Testis (tissue), 3 donors: ENCODE data around the gene PEX11B. TPM values are rescaled to one million over a fixed set of nuclear protein-coding genes. Genes with fewer than 3 reads are reported as not detected.
A peak's percentile ranks its signal among the peaks of the same experiment; 100 is the strongest.

Experiments used
- DNase-seq: peaks from one replicate; pipeline ENCODE4 v3.0.0-alpha.2; 2019
- H3K27ac ChIP-seq, 2 donors: fragments of 200-600 bp; sonication (generic); one replicate each; pipeline ENCODE4 v1.5.1; 2019
- H3K27me3 ChIP-seq: fragments of 200-600 bp; sonication (generic); one replicate; pipeline ENCODE4 v1.5.1; 2019
- H3K36me3 ChIP-seq: fragments of 200-600 bp; sonication (generic); one replicate; pipeline ENCODE4 v1.5.1; 2017; ENCODE audit warnings: low read depth; ENCODE audit errors: missing control alignments
- H3K4me1 ChIP-seq: fragments of 200-600 bp; sonication (generic); one replicate; pipeline ENCODE4 v1.5.1; 2019
- H3K4me3 ChIP-seq, 2 donors: fragments of 200-600 bp; sonication (generic); one replicate each; pipeline ENCODE4 v1.5.1; 2017 to 2019
- H3K9me3 ChIP-seq: fragments of 200-600 bp; sonication (generic); one replicate; pipeline ENCODE4 v1.5.1; 2017
- POLR2A ChIP-seq: fragments of 450-650 bp; IDR thresholded peaks from one replicate; pipeline ENCODE4 v1.6.1; 2017; ENCODE audit warnings: antibody characterized with exemption, mild to moderate bottlenecking, moderate library complexity
- WGBS, 2 donors: methylation state at CpG; one replicate each; pipeline ENCODE4 v1.1.5; 2018; 5-methylcytosine and 5-hydroxymethylcytosine counted together
- intact Hi-C: fragments of 100-400 bp; cut with DNase I; formaldehyde crosslinking; loops from one replicate; pipeline ENCODE4 v1.15.1; 2023; ENCODE audit warnings: low total_unique reads
- polyA plus RNA-seq: library from polyadenylated mRNA; stranded (reverse); fragments of 350-450 nt; fragmentation: Illumina TruSeq; extraction: RNeasy Lipid Tissue Mini Kit (QIAGEN cat#74804); gene quantifications from one replicate; pipeline ENCODE4 v1.2.3, GENCODE V29; 2014; ENCODE audit warnings: low read depth, low replicate concordance; ENCODE audit not compliant: insufficient read depth
- total RNA-seq, 2 donors: library from RNA; depleted of rRNA; stranded (reverse); fragments of >200 nt; gene quantifications; one replicate each; pipeline ENCODE4 v1.2.3, GENCODE V29; 2016
- TF ChIP-seq, protein P1 (sequence below), 3 experiments: fragments of 450-650 bp in 2 of 3; fragments of 200-600 bp in 1 of 3; sonication (generic) in 1 of 3; IDR thresholded peaks; one replicate each; pipeline ENCODE4 v1.5.1; 2016 to 2019; ENCODE audit warnings: antibody characterized with exemption in 3 of 3, mild to moderate bottlenecking in 2 of 3, moderate library complexity in 1 of 3

PEX11B gene
- total and polyA plus RNA-seq, 3 donors from 2014 or later, result 42.1 to 54.8 (median 42.7) TPM

DNA sequence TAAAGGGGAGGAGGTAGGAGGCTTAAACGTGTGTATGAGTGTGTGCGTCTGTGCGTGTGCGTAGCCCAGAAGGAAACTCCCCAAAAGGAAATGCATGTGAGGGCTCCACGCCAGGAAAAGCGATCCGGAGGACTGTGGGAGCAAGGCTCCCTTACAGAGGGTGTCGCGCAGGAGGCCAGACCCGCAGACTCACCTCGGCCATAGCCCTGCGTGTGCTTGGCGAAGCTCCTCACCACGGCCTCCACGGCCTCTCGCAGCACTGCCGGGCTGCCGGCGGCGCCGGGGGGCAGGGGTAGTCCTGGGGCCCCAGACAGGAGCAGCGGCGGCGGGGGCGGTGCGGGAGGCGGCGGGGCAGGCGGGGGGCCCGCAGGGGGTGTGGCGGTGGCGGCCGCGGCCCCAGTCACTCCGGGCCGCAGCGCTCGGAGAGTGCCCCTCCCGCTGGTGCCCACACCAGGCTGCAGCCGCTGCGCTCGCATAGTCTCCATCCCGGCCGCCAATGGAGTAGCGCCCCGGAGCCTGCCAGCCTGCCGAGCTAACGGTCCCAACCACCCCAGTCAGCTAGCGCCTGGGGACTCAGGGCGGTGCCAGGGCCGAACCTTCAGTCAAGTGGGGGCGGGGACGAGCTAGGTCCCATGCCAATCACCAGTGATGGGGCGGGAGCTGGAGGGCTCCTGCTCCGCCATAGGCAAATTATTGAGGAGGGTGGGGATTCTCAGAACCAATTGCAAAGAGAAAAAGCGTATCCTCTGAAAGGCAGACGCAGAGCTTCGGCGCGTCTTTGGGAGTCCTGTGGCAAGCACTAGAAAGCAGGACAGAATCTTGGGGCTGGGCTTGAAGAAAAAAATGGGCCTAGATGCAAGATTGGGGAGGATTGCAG, 39.2 kb upstream of the PEX11B start, which contains the start of gene LIX1L:
TSS of gene LIX1L (minus strand) at position 575 of the 877 bp plus-strand sequence. CDS start at position 485, 90 bp downstream.
- TF ChIP-seq POLR2A, result peak; percentile 46
- TF ChIP-seq, protein P1, sequence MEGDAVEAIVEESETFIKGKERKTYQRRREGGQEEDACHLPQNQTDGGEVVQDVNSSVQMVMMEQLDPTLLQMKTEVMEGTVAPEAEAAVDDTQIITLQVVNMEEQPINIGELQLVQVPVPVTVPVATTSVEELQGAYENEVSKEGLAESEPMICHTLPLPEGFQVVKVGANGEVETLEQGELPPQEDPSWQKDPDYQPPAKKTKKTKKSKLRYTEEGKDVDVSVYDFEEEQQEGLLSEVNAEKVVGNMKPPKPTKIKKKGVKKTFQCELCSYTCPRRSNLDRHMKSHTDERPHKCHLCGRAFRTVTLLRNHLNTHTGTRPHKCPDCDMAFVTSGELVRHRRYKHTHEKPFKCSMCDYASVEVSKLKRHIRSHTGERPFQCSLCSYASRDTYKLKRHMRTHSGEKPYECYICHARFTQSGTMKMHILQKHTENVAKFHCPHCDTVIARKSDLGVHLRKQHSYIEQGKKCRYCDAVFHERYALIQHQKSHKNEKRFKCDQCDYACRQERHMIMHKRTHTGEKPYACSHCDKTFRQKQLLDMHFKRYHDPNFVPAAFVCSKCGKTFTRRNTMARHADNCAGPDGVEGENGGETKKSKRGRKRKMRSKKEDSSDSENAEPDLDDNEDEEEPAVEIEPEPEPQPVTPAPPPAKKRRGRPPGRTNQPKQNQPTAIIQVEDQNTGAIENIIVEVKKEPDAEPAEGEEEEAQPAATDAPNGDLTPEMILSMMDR (IDR thresholded peaks at IDR 0.05), result no peak
- DNase-seq, result peak; percentile 97
- Histone ChIP-seq H3K9me3 (no peaks in the 10 kb centered on the region), H3K27ac (peak within 1 kb of the TSS; percentile 83 to 98), H3K36me3 (no peaks in the 10 kb centered on the region), H3K4me1 (peaks cover 35% of the 10 kb centered on the region), H3K4me3 (peak within 1 kb of the TSS; percentile 72 to 83), H3K27me3 (no peaks in the 10 kb centered on the region)
- intact Hi-C loops, result no loop called here
- 0% methylated on average over 15 to 32 of the region's 60 CpGs for WGBS, 2 donors

DNA sequence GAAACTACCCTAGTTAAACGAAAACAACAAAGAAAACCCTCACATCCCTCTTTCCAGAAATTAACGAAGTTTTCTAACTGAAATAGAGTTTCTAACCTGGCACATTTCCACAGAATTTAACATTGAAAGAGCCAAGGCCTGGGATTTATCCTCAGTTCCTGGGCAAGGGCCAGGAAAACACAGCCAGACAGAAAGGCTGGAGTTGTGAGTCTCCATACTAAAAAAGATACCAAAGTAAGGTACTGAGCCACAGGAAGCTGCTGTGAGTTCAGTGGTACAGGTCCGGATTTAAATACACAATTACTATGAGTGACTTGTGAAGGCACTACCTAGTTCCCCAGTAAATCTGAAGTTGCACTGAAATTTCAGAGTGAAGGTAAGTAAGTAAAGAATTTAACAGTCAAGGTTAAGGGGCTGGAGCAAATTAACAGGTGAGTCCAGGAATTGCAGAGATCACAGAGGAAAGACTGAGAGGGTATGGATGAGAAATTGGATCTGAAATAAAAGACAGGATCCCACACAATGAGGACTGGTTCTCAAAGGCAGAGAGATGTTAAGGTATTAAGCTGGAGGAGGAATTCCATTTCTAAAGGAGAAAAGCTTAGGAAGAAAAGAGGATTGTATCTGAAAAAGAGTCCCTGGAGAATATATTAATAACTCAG, 38.4 kb upstream of the PEX11B start:
- peak; percentile 62 for DNase-seq
- Histone ChIP-seq H3K27me3 (no peaks in the 10 kb centered on the region), H3K9me3 (no peaks in the 10 kb centered on the region), H3K27ac (peak overlapping the region; percentile 83 to 98), H3K4me1 (peaks cover 34% of the 10 kb centered on the region), H3K4me3 (peak overlapping the region; percentile 72 to 83), H3K36me3 (no peaks in the 10 kb centered on the region)
- intact Hi-C loops, result no loop called here
- WGBS, 2 donors, result 2 to 3% methylated on average over 3 of the region's 3 CpGs
- TF ChIP-seq, protein P1 (IDR thresholded peaks at IDR 0.05), result no peak
- TF ChIP-seq POLR2A, result no peak

DNA sequence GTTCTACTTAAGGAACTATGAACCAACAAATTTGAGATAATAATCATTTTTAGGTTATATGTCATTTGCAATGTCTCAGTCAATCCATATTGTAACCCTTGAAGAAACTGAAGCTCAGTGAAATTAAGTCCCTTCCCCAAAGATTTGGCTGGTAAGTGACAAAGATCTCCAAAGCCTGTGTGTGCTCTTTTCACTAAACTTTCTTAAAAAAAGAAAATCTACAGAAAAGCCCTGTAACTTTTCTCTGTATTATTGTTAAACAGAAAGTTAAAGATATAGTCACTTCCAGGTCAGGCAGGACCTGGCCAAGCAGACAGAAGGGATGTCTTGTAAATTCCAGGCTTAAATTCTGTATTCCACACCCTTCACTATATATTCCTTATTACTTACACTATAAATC, 37.8 kb upstream of the PEX11B start:
- Histone ChIP-seq H3K4me1 (peaks cover 32% of the 10 kb centered on the region), H3K4me3 (peak overlapping the region in 1 of 2 donors; percentile 72), H3K9me3 (no peaks in the 10 kb centered on the region), H3K27me3 (no peaks in the 10 kb centered on the region), H3K27ac (peak overlapping the region; percentile 83 to 98), H3K36me3 (no peaks in the 10 kb centered on the region)
- intact Hi-C loops, result no loop called here
- DNase-seq, result no peak
- TF ChIP-seq, protein P1 (IDR thresholded peaks at IDR 0.05), result no peak
- no peak for TF ChIP-seq POLR2A

GRCh38 chr1:145955436-145955835, 36.9 kb upstream of the PEX11B start:
- Histone ChIP-seq H3K4me1 (peaks cover 26% of the 10 kb centered on the region), H3K4me3 (no peak overlapping the region), H3K27me3 (no peaks in the 10 kb centered on the region), H3K9me3 (no peaks in the 10 kb centered on the region), H3K27ac (peak overlapping the region in 1 of 2 donors; percentile 47), H3K36me3 (no peaks in the 10 kb centered on the region)
- intact Hi-C loops, result no loop called here
- DNase-seq, result no peak
- WGBS, 2 donors, result 17 to 23% methylated on average over 2 of the region's 2 CpGs
- no peak for TF ChIP-seq POLR2A
- TF ChIP-seq, protein P1 (IDR thresholded peaks at IDR 0.05), result no peak
